ENCODE data around the gene CHST13. TPM values are rescaled to one million over a fixed set of nuclear protein-coding genes. Genes with fewer than 3 reads are reported as not detected.
"Not testable (repeated sequence)": the region's sequence is repeated elsewhere in the genome, so short reads cannot be mapped to it uniquely, and the experiment has no call there.

The CHST13 gene
- total RNA-seq, 3 donors from 2014 or later: 0.29 to 0.80 TPM; not detected in 1

DNA sequence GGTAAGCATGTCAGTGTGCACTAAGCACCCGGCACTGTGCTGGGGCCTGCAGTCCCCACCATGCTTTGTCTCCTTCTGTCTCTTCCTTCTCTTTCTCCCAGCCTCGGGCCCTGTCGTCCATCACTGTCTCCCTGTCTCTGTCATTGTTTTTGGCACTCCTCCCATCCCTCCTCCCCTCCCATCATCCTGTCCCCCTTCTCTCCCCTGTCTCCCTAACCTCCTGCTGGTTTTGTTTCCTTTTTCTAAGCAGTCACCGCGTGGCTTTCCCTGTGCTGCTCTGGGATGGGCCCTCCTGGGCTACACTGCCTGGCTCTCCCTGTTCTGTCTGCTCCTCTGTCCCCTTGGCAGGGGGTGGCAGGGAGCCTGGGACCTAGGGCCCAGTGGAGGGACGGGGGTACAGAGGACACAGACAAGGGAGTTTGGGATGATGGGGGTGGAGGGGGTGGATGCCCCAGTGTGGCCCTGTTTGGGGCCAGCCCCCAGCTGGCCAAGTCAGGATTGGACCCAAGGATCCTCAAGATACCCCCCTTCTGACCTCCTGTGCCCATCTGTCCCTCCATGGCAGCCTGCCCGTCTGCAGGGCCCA, 5.7 kb downstream of the CHST13 start:
- no peaks in the 10 kb centered on the region for H3K9me3 ChIP-seq
- TF ChIP-seq, protein P1, sequence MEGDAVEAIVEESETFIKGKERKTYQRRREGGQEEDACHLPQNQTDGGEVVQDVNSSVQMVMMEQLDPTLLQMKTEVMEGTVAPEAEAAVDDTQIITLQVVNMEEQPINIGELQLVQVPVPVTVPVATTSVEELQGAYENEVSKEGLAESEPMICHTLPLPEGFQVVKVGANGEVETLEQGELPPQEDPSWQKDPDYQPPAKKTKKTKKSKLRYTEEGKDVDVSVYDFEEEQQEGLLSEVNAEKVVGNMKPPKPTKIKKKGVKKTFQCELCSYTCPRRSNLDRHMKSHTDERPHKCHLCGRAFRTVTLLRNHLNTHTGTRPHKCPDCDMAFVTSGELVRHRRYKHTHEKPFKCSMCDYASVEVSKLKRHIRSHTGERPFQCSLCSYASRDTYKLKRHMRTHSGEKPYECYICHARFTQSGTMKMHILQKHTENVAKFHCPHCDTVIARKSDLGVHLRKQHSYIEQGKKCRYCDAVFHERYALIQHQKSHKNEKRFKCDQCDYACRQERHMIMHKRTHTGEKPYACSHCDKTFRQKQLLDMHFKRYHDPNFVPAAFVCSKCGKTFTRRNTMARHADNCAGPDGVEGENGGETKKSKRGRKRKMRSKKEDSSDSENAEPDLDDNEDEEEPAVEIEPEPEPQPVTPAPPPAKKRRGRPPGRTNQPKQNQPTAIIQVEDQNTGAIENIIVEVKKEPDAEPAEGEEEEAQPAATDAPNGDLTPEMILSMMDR (IDR thresholded peaks at IDR 0.05): no peak
- TF ChIP-seq POLR2A (IDR thresholded peaks at IDR 0.05): no peak
- TF ChIP-seq POLR2AphosphoS5 (IDR thresholded peaks at IDR 0.05): no peak
- H3K4me1 ChIP-seq: no peaks in the 10 kb centered on the region
- H3K36me3 ChIP-seq: no peaks in the 10 kb centered on the region
- intact Hi-C loops (cut with DNase I; ENCODE audit: low total_unique reads): no loop called here
- peaks cover 0 to 7% of the 10 kb centered on the region in 2 donors for H3K27me3 ChIP-seq
- no peak overlapping the region for H3K4me3 ChIP-seq
- no peak overlapping the region for H3K27ac ChIP-seq
- DNase-seq (ENCODE audit: low spot score in 2 of 2): no peak

DNA sequence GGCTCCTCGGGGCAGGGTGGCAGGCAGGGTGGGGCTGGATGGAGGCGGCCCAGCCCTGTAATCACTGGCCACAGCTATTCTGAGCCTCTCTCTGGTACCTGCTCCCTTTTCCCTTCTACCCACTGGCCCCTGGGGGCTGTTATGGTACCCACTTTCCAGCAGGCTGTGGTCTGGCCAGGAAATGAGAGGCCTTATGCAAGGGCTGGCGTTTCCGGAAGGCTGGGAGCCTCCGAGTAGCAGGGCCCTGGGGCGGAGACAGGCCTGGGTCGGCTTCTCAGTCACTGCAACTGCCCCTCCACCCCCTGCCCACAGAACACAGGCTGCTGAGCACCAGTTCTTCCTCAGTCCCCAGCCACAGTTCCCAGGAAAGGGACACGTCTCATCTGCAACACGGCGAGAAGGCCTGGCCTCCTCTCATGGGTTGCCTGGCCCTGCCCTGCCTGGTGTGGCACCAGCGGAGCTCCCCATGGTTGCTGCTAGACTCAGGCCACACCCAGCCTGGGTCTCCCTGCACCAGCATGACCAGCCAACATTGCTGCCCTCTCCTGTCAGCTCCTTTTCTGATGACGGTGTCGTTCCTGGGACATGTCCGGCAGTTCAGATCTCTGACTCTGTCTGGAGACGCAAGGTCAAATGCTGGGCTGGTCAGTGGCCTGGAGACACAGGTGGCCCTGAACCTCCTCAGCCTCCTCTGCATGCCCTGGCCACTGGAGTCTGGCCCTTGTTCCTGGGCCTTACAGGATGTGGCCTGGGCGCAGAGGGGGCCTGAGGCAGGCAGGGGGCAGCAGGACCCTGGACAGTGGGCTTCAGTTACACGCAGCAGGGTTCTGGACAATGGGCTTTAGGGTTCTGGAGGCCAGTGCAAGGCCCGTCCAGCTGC, 6.5 kb downstream of the CHST13 start:
- Histone ChIP-seq H3K4me1 (no peaks in the 10 kb centered on the region), H3K4me3 (no peak overlapping the region), H3K36me3 (no peaks in the 10 kb centered on the region), H3K9me3 (no peaks in the 10 kb centered on the region), H3K27ac (no peak overlapping the region), H3K27me3 (peaks cover 0 to 4% of the 10 kb centered on the region in 2 donors)
- intact Hi-C loops (cut with DNase I; ENCODE audit: low total_unique reads): no loop called here
- no peak for TF ChIP-seq POLR2A (IDR thresholded peaks at IDR 0.05)
- TF ChIP-seq, protein P1 (IDR thresholded peaks at IDR 0.05): no peak
- TF ChIP-seq POLR2AphosphoS5 (IDR thresholded peaks at IDR 0.05): no peak
- DNase-seq (ENCODE audit: low spot score in 2 of 2): no peak

DNA sequence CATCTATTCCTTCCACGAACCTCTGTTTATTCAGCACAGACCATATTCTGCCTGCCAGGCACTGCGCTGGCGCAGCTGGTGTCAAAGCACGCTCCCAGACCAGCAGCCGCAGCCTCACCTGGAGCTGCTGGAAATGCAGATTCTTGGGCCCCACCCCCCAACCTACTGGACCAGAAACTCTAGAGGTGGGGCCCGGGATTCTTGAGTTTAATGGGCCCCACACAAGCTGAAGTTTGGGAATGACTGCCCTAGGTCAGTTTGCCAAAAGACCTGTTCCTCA, 7.0 kb downstream of the CHST13 start:
- Histone ChIP-seq H3K9me3 (no peaks in the 10 kb centered on the region), H3K36me3 (no peaks in the 10 kb centered on the region), H3K4me1 (no peaks in the 10 kb centered on the region), H3K27me3 (peaks cover 0 to 8% of the 10 kb centered on the region in 2 donors), H3K4me3 (no peak overlapping the region), H3K27ac (no peak overlapping the region)
- intact Hi-C loops (cut with DNase I; ENCODE audit: low total_unique reads): no loop called here
- no peak for DNase-seq (ENCODE audit: low spot score in 2 of 2)
- TF ChIP-seq POLR2AphosphoS5 (IDR thresholded peaks at IDR 0.05) (no peak), POLR2A (IDR thresholded peaks at IDR 0.05) (no peak)
- TF ChIP-seq, protein P1 (IDR thresholded peaks at IDR 0.05): no peak

DNA sequence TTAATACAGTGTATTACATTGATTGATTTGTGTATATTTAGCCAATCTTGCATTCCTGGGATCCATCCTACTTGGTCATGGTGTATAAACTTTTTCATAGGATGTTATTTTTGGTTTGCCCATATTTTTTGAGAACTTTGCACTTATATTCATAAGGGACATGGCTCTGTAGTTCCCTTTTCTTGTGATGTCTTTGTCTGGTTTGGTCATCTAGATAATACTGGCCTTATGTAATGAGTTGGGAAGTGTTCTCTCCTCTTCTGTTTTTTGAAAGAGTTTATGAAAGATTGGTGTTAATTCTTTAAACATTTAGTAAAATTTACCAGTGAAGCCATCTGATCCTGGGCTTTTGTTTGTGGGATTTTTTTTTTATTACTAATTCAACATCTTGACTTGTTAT, 9.6 kb downstream of the CHST13 start:
- H3K9me3 ChIP-seq: no peaks in the 10 kb centered on the region
- intact Hi-C loops (cut with DNase I; ENCODE audit: low total_unique reads): no loop called here
- TF ChIP-seq, protein P1 (IDR thresholded peaks at IDR 0.05): no peak
- TF ChIP-seq POLR2AphosphoS5 (IDR thresholded peaks at IDR 0.05): no peak
- no peak for TF ChIP-seq POLR2A (IDR thresholded peaks at IDR 0.05)
- H3K4me3 ChIP-seq: no peak overlapping the region
- no peak overlapping the region for H3K27ac ChIP-seq
- H3K36me3 ChIP-seq: no peaks in the 10 kb centered on the region
- peaks cover 0 to 14% of the 10 kb centered on the region in 2 donors for H3K27me3 ChIP-seq
- no peak for DNase-seq (ENCODE audit: low spot score in 2 of 2)
- no peaks in the 10 kb centered on the region for H3K4me1 ChIP-seq

DNA sequence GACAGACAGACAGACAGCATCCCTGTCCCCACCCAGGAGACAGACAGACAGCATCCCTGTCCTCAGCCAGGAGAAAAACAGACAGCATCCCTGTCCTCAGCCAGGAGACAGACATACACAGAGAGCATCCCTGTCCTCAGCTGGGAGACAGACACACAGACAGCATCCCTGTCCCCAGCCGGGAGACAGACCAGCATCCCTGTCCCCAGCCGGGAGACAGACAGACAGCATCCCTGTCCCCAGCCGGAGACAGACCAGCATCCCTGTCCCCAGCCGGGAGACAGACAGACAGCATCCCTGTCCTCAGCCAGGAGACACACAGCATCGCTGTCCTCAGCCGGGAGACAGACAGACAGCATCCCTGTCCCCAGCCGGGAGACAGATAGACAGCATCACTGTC, 10.8 kb downstream of the CHST13 start:
- intact Hi-C loops (cut with DNase I; ENCODE audit: low total_unique reads): not testable (repeated sequence)

More for the DNA sequence above, 10.8 kb downstream of the CHST13 start:
- peaks cover 0 to 14% of the 10 kb centered on the region in 2 donors for H3K27me3 ChIP-seq
- H3K36me3 ChIP-seq; H3K4me3 ChIP-seq; H3K4me1 ChIP-seq; H3K27ac ChIP-seq; H3K9me3 ChIP-seq; DNase-seq (ENCODE audit: low spot score in 2 of 2): not testable (repeated sequence)
